ENCODE measurements around the gene ATG13.

DNA sequence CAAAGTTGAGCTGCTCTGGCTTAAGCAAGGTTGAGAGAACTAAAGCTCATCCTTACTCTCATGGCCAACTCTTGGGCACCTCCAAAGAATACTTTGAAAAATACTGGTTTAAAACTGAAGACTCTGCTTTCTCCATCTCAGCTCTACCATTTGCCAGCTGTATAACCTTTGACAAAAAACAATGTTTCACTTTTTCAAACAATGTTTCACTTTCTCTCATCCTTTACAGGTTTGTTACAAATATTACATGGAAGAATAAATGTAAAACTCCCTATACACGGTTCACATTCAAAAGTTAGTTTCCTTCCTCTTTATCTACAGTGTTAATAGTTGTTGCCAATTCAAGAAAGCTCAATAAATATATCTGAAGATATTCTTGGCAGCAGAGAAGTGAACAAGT, 42.7 kb upstream of the ATG13 start:
- TF ChIP-seq, protein P1, sequence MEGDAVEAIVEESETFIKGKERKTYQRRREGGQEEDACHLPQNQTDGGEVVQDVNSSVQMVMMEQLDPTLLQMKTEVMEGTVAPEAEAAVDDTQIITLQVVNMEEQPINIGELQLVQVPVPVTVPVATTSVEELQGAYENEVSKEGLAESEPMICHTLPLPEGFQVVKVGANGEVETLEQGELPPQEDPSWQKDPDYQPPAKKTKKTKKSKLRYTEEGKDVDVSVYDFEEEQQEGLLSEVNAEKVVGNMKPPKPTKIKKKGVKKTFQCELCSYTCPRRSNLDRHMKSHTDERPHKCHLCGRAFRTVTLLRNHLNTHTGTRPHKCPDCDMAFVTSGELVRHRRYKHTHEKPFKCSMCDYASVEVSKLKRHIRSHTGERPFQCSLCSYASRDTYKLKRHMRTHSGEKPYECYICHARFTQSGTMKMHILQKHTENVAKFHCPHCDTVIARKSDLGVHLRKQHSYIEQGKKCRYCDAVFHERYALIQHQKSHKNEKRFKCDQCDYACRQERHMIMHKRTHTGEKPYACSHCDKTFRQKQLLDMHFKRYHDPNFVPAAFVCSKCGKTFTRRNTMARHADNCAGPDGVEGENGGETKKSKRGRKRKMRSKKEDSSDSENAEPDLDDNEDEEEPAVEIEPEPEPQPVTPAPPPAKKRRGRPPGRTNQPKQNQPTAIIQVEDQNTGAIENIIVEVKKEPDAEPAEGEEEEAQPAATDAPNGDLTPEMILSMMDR (IDR thresholded peaks at IDR 0.05): no peak
- TF ChIP-seq POLR2A (IDR thresholded peaks at IDR 0.05): no peak
- no peak for TF ChIP-seq POLR2AphosphoS5 (IDR thresholded peaks at IDR 0.05)
- no peak for TF ChIP-seq EP300 (IDR thresholded peaks at IDR 0.05)
